Endothelial cell of umbilical vein (primary cell): Measurements from ENCODE around the gene KDM7A. TPM values are rescaled to one million over a fixed set of nuclear protein-coding genes. Genes with fewer than 3 reads are reported as not detected.

Experiments used
- BruUV-seq: library from RNA; stranded (reverse); fragments of 400-500 nt; replicated peaks from 2 replicates; lab custom pipeline; 2021; lab: Mats Ljungman, UMichigan
- CTCF ChIA-PET: fragments of 300-600, 350-600 bp; sonication (Branson Sonifier 250); formaldehyde crosslinking; loops from one replicate; lab custom pipeline; 2021; ENCODE audit warnings: antibody characterized with exemption, inconsistent platforms; lab: Charles Lee
- POLR2A ChIA-PET: fragments of 300-600, 350-600 bp; sonication (Branson Sonifier 250); formaldehyde crosslinking; loops from one replicate; lab custom pipeline; 2021; ENCODE audit warnings: antibody characterized with exemption, inconsistent platforms; lab: Charles Lee
- DNase-seq: peaks from one replicate; pipeline ENCODE4 v3.0.0-alpha.2; 2011; ENCODE audit warnings: low read depth, low spot score
- FAIRE-seq: peaks from 2 replicates; lab custom pipeline; 2011; peaks lifted over from hg19 to GRCh38; lab: Jason Lieb, UNC
- H2AFZ ChIP-seq: 2 replicates; pipeline ENCODE4 v1.6.0; 2012; ENCODE audit warnings: low read depth, low read length, control low read depth, inconsistent platforms
- H3K27ac ChIP-seq: 2 replicates; pipeline ENCODE4 v1.5.1; 2011; ENCODE audit warnings: low read depth, mild to moderate bottlenecking, control low read depth, low read length, moderate library complexity; ENCODE audit not compliant: insufficient read depth
- H3K27me3 ChIP-seq, 2 experiments: 2 replicates each; pipeline versions ENCODE4 v1.6.0 to v1.6.1; 2011; ENCODE audit warnings: low read length in 2 of 2, mixed read lengths in 1 of 2; ENCODE audit not compliant: control insufficient read depth in 2 of 2, insufficient read depth in 2 of 2
- H3K36me3 ChIP-seq, 2 experiments: 2 replicates in 1 of 2; 3 replicates in 1 of 2; pipeline ENCODE4 v1.5.1; 2011; ENCODE audit warnings: low read length in 2 of 2, mild to moderate bottlenecking in 1 of 2, moderate library complexity in 1 of 2; ENCODE audit not compliant: control insufficient read depth in 2 of 2, insufficient read depth in 2 of 2; ENCODE audit errors: extremely low read depth in 1 of 2
- H3K4me1 ChIP-seq: 3 replicates; pipeline ENCODE4 v1.5.1; 2011; ENCODE audit warnings: mild to moderate bottlenecking, low read length; ENCODE audit not compliant: control insufficient read depth, insufficient read depth; ENCODE audit errors: extremely low read depth
- H3K4me2 ChIP-seq: 2 replicates; pipeline ENCODE4 v1.6.1; 2011; ENCODE audit warnings: low read length, control low read depth, mixed read lengths; ENCODE audit not compliant: insufficient read depth
- H3K4me3 ChIP-seq, 3 experiments: fragments of 200-600 bp in 1 of 3; sonication (generic), shearing (Covaris generic) in 1 of 3; replicated peaks in 1 of 3; 2 replicates each; pipeline ENCODE4 v1.5.1; 2011 to 2016; ENCODE audit warnings: control low read depth in 3 of 3, low read length in 3 of 3, mild to moderate bottlenecking in 2 of 3, inconsistent platforms in 1 of 3, low read depth in 1 of 3, moderate library complexity in 1 of 3; ENCODE audit not compliant: insufficient read depth in 1 of 3
- H3K79me2 ChIP-seq: 2 replicates; pipeline ENCODE4 v1.6.0; 2012; ENCODE audit warnings: low read length, inconsistent platforms; ENCODE audit not compliant: control insufficient read depth, insufficient read depth
- H3K9ac ChIP-seq: replicated peaks from 2 replicates; pipeline ENCODE3; 2011; ENCODE audit warnings: low read length, control low read depth; ENCODE audit not compliant: insufficient read depth; ENCODE audit errors: extremely low read depth
- H3K9me1 ChIP-seq: replicated peaks from 3 replicates; pipeline ENCODE4 v1.6.0; 2011; ENCODE audit warnings: mild to moderate bottlenecking, low read length; ENCODE audit not compliant: control insufficient read depth, insufficient read depth; ENCODE audit errors: extremely low read depth
- H3K9me3 ChIP-seq: replicated peaks from 2 replicates; pipeline ENCODE4 v1.5.1; 2012; ENCODE audit warnings: low read length, inconsistent platforms; ENCODE audit not compliant: control insufficient read depth, insufficient read depth
- H4K20me1 ChIP-seq: replicated peaks from 2 replicates; pipeline ENCODE3; 2011; ENCODE audit warnings: mild to moderate bottlenecking, low read length; ENCODE audit not compliant: control insufficient read depth, insufficient read depth; ENCODE audit errors: extremely low read depth
- EZH2 ChIP-seq: IDR thresholded peaks from 2 replicates; pipeline ENCODE4 v1.6.1; 2012; ENCODE audit warnings: borderline replicate concordance, low read depth, mild to moderate bottlenecking, moderate library complexity, low read length, inconsistent platforms; ENCODE audit not compliant: severe bottlenecking
- FOS ChIP-seq: IDR thresholded peaks from 2 replicates; pipeline ENCODE4 v1.6.1; 2011; ENCODE audit warnings: mild to moderate bottlenecking, low read length, moderate library complexity, borderline replicate concordance; ENCODE audit not compliant: insufficient read depth
- GATA2 ChIP-seq: IDR thresholded peaks from 2 replicates; pipeline ENCODE4 v1.7.0; 2011; ENCODE audit warnings: low read depth, mild to moderate bottlenecking, moderate library complexity, mixed read lengths, low read length; ENCODE audit not compliant: insufficient read length, insufficient read depth
- JUN ChIP-seq: IDR thresholded peaks from 2 replicates; pipeline ENCODE4 v1.6.1; 2011; ENCODE audit warnings: borderline replicate concordance, low read depth; ENCODE audit not compliant: insufficient read length, insufficient read depth
- MYC ChIP-seq: IDR thresholded peaks from one replicate; pipeline ENCODE4 v1.6.1; 2011; ENCODE audit warnings: mild to moderate bottlenecking, low read depth, low read length
- POLR2A ChIP-seq: IDR thresholded peaks from 2 replicates; pipeline ENCODE4 v1.6.1; 2012; ENCODE audit warnings: low read depth, mild to moderate bottlenecking, control low read depth, low read length
- POLR2AphosphoS5 ChIP-seq: IDR thresholded peaks from 2 replicates; pipeline ENCODE4 v1.6.1; 2012; ENCODE audit warnings: low read depth, mild to moderate bottlenecking, control low read depth, low read length, moderate library complexity; ENCODE audit not compliant: insufficient read depth
- dilution Hi-C: fragments of 300-500 bp; cut with MboI; formaldehyde crosslinking; loops from one replicate; pipeline ENCODE4 v1.15.0; 2019; ENCODE audit warnings: low sequenced_read_pairs; ENCODE audit not compliant: extremely low pct_ligation_motif_present
- intact Hi-C: fragments of 100-400 bp; cut with micrococcal nuclease; formaldehyde crosslinking; loops from one replicate; pipeline ENCODE4 v1.10.0; 2022
- polyA plus RNA-seq, 4 experiments: library from polyadenylated mRNA; depleted of rRNA in 3 of 4; stranded (reverse) in 3 of 4; unstranded in 1 of 4; fragments of >200 nt; gene quantifications; 2 replicates each; pipeline versions ENCODE4 v1.2.1 to v1.2.3, GENCODE V29; 2011 to 2012; ENCODE audit warnings: missing spikeins in 1 of 4
- total RNA-seq: library from RNA; stranded (reverse); gene quantifications from 2 replicates; pipeline ENCODE4 v1.2.3, GENCODE V29; 2021
- TF ChIP-seq, protein P1 (sequence below), 2 donors: IDR thresholded peaks; 1 replicate in 1 of 2; 2 replicates in 1 of 2; pipeline ENCODE4 v1.5.1; 2011; ENCODE audit warnings: low read length in 2 of 2, mild to moderate bottlenecking in 2 of 2, moderate library complexity in 2 of 2, control low read depth in 1 of 2, inconsistent platforms in 1 of 2, low read depth in 1 of 2; ENCODE audit not compliant: insufficient read depth in 1 of 2; ENCODE audit errors: extremely low read depth in 1 of 2
- TF ChIP-seq, protein P2 (sequence below): IDR thresholded peaks from 2 replicates; pipeline ENCODE4 v1.6.1; 2011; ENCODE audit not compliant: insufficient read depth, insufficient read length

The KDM7A gene
- total and polyA plus RNA-seq, 2 donors (not counting 3 experiments of a cell fraction or from before 2014, with no cell fraction given) = 2.4 to 7.3 TPM

DNA sequence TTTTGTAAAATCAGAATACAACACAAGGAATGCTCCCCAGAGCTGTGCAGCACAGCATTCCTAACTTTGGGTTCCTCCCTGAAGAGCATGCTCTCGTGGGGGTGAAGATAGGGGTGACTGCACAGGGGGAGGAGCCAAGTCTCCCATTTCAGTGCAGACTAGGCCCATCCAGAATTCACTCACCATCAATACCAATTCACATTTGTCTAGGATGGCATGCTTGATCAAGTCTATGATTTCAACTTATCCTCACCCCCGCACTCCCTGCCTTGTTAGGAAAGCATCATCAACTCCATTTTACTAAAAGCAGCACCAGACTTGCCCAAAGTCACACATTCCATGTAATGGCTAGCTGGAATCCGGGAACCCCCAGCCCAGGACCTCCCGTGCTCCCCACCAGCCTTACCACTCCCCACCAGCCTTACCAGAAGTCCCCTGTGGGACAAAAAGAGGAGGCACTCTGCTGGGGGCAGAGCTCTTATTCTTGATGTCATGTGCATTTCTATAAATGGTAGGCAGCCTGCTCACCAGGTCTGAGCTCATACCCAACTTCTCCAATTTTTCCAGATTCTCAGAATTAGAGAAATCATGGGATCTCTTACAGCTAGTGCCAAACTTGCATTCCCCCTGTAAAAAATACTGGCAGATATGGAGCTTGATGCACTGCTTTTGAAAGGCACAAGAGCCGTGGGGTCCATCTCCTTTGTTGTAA lies 120.2 kb downstream of the KDM7A start:
- no peak for FAIRE-seq
- TF ChIP-seq GATA2 (no peak), MYC (no peak), FOS (no peak), EZH2 (no peak), JUN (no peak), POLR2AphosphoS5 (no peak), POLR2A (no peak)
- TF ChIP-seq, protein P1, sequence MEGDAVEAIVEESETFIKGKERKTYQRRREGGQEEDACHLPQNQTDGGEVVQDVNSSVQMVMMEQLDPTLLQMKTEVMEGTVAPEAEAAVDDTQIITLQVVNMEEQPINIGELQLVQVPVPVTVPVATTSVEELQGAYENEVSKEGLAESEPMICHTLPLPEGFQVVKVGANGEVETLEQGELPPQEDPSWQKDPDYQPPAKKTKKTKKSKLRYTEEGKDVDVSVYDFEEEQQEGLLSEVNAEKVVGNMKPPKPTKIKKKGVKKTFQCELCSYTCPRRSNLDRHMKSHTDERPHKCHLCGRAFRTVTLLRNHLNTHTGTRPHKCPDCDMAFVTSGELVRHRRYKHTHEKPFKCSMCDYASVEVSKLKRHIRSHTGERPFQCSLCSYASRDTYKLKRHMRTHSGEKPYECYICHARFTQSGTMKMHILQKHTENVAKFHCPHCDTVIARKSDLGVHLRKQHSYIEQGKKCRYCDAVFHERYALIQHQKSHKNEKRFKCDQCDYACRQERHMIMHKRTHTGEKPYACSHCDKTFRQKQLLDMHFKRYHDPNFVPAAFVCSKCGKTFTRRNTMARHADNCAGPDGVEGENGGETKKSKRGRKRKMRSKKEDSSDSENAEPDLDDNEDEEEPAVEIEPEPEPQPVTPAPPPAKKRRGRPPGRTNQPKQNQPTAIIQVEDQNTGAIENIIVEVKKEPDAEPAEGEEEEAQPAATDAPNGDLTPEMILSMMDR (IDR thresholded peaks at IDR 0.05; ENCODE audit: extremely low read depth in 1 of 2, insufficient read depth in 1 of 2, low read depth in 1 of 2, low read length in 2 of 2) = no peak
- TF ChIP-seq, protein P2, sequence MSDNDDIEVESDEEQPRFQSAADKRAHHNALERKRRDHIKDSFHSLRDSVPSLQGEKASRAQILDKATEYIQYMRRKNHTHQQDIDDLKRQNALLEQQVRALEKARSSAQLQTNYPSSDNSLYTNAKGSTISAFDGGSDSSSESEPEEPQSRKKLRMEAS = no peak

More for the DNA sequence above, 120.2 kb downstream of the KDM7A start:
- Histone ChIP-seq H3K79me2 (peaks cover 32% of the 10 kb centered on the region), H4K20me1 (no peaks in the 10 kb centered on the region), H2AFZ (no peak overlapping the region), H3K4me2 (no peak overlapping the region), H3K4me1 (peaks cover 28% of the 10 kb centered on the region), H3K9ac (no peak overlapping the region), H3K9me3 (no peaks in the 10 kb centered on the region), H3K36me3 (peaks cover 10 to 13% of the 10 kb centered on the region in 2 experiments), H3K27ac (no peak overlapping the region), H3K4me3 (no peak overlapping the region), H3K27me3 (no peaks in the 10 kb centered on the region), H3K9me1 (no peaks in the 10 kb centered on the region)
- CTCF ChIA-PET = interaction anchor here (10.0 kb wide), 1 partner anchor 16 kb away, joined by 66 read pairs; no protein-coding TSS in a partner anchor
- POLR2A ChIA-PET = no interaction called here
- dilution Hi-C loops = no loop called here
- BruUV-seq = no TSS peak
- intact Hi-C loops = no loop called here
- no peak for DNase-seq
